ENCODE measurements around the gene TRPV3.
A peak's percentile ranks its signal among the peaks of the same experiment; 100 is the strongest.

TRPV3 gene

DNA sequence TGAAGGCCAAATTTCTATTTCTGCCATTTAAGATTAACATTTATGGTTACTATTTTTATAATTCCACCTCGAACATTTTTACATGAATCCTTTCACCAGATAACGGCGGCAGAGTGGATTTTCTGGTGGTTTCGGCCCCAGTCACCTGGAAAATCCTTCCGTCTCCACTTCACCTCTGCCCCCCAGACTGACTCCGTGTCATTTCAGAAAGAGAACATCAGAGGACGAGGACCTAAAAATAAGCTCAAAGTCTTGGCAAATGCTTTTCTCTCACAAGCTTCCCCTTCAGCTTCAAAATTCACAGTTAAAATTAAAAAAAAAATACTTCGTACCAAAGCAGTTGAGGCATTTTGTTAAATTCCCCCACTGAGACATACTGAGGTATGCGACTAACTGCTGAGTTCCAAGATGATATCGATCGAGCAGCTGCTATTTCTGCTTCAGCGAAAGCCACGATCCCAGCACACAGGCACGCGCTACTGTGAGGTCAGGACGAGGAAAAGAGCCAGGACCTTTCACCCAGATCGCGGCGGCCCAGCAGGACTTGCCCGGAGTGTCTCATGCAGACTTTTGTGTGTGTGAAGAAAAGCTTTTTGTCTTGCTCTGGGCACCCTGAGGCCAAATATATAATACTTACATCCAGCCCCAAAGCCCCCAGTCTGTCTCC lies 45.0 kb downstream of the TRPV3 start:
- peak; percentile 52 to 90 for DNase-seq (ENCODE audit: low read depth in 2 of 2)
- TF ChIP-seq, protein P1, sequence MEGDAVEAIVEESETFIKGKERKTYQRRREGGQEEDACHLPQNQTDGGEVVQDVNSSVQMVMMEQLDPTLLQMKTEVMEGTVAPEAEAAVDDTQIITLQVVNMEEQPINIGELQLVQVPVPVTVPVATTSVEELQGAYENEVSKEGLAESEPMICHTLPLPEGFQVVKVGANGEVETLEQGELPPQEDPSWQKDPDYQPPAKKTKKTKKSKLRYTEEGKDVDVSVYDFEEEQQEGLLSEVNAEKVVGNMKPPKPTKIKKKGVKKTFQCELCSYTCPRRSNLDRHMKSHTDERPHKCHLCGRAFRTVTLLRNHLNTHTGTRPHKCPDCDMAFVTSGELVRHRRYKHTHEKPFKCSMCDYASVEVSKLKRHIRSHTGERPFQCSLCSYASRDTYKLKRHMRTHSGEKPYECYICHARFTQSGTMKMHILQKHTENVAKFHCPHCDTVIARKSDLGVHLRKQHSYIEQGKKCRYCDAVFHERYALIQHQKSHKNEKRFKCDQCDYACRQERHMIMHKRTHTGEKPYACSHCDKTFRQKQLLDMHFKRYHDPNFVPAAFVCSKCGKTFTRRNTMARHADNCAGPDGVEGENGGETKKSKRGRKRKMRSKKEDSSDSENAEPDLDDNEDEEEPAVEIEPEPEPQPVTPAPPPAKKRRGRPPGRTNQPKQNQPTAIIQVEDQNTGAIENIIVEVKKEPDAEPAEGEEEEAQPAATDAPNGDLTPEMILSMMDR (IDR thresholded peaks at IDR 0.05; ENCODE audit: low read depth, low read length), result no peak
- H3K4me3 ChIP-seq (replicated peaks in 1 of 2; ENCODE audit: low read depth in 2 of 2, low read length in 2 of 2), result no peak overlapping the region

DNA sequence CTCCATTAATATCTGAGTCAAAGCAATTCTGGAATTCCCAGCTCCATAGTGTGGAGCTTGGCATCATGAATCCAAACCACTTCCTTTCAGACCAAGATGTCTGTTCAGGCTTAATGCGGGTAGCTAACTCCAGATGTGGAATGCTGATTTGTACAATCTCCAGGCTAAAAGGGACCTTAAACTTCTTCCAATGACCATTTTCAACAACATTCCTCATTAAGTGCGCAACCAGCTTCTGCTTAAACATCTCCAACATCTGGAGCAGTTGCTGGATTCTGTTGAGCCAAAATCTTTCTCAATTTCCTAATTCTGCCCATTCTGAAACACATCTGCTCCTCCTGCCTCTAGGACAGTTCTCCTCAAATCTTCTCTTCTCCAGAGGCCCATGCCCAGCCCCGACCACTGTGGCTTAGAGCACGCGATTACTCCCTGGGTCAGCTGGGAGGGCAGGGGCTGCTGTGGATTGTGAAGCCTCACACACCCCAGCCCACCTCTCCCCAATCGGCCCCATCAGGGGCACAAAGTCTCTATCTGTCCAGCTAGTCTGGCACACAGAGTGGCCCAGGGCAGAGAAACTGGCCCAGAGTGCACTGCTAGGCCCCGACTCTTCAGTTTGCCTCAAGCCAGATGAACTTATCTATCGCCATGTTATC lies 45.6 kb downstream of the TRPV3 start:
- no peak for DNase-seq (ENCODE audit: low read depth in 2 of 2)
- TF ChIP-seq, protein P1 (IDR thresholded peaks at IDR 0.05; ENCODE audit: low read depth, low read length), result no peak

DNA sequence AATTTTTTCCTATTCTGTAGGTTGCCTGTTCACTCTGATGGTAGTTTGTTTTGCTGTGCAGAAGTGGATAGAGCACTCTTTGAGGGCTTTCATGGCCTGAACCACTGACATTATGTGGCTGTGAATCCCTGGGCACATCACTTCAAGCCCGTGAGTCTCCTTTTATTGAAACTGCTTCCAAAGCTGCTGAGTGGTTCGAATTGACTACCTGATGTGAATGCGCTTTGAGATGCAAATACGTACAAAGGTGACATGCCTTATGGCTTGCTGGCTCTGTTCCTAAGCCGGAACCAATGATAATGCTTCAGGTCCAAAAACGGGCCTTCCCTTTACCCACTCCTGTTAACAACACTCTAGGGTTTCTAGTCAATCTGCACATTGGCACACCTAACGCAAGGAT lies 47.5 kb downstream of the TRPV3 start:
- no peak for DNase-seq (ENCODE audit: low read depth in 2 of 2)
- TF ChIP-seq, protein P1 (IDR thresholded peaks at IDR 0.05; ENCODE audit: low read depth, low read length), result no peak
- H3K4me3 ChIP-seq (replicated peaks in 1 of 2; ENCODE audit: low read depth in 2 of 2, low read length in 2 of 2), result no peak overlapping the region

More for the DNA sequence above, 45.6 kb downstream of the TRPV3 start:
- no peak overlapping the region for H3K4me3 ChIP-seq (replicated peaks in 1 of 2; ENCODE audit: low read depth in 2 of 2, low read length in 2 of 2)

DNA sequence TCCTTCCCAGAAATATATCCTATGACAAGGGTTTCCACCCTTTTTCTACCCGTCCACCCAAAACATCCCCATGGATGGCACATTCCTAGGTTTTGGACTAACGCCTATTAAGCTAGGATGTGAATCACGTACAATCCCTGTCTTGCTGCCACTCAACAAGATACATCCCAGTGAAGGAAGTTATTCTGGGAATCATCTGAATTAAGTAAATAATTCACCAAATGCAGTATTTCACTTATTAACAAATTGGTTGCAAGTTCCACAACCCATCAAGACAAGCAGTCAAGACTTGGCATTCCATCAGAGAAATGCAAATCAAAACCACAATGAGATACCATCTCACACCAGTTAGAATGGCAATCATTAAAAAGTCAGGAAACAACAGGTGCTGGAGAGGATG lies 49.7 kb downstream of the TRPV3 start:
- DNase-seq (ENCODE audit: low read depth in 2 of 2), result no peak
- TF ChIP-seq, protein P1 (IDR thresholded peaks at IDR 0.05; ENCODE audit: low read depth, low read length), result no peak
- H3K4me3 ChIP-seq (replicated peaks in 1 of 2; ENCODE audit: low read depth in 2 of 2, low read length in 2 of 2), result no peak overlapping the region

DNA sequence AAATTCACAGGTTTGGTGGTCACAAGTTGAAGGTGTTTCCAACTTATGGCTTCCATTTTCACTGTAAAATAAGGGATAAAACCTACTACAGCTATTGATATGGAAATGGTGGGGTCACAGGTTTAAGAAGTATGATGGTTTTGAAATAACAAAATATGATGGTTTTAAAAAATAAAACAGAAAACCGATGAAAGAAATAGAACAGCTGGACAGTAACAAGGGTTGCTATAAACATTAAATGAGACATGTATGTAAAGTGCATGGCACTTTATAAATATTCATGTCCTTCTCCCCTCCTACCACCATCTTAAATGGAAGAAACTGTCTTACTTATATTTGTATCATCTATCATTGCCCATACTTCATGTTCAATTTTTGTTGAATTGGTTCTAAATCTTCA lies 50.5 kb downstream of the TRPV3 start:
- H3K4me3 ChIP-seq (replicated peaks in 1 of 2; ENCODE audit: low read depth in 2 of 2, low read length in 2 of 2), result no peak overlapping the region
- DNase-seq (ENCODE audit: low read depth in 2 of 2), result no peak
- TF ChIP-seq, protein P1 (IDR thresholded peaks at IDR 0.05; ENCODE audit: low read depth, low read length), result no peak

DNA sequence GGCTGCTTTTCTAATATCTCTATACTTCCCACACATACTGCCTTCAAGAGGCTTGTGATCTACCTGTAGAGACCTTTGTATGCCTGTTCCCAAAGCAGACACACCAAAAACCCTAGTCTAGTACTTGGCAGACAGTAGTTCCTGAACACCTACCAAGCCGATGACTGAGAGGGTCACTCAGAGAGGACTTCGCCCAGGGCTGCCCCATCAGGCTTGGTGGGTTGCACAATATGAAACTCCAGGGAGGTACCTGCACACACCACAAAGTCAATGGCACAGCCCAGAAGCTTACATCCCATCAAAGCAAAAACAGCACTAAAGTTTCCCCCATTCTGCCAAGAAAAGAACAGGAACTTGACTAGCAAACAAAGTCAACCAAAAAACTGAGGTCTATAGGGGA lies 51.6 kb downstream of the TRPV3 start:
- no peak for DNase-seq (ENCODE audit: low read depth in 2 of 2)
- TF ChIP-seq, protein P1 (IDR thresholded peaks at IDR 0.05; ENCODE audit: low read depth, low read length), result no peak
- H3K4me3 ChIP-seq (replicated peaks in 1 of 2; ENCODE audit: low read depth in 2 of 2, low read length in 2 of 2), result no peak overlapping the region

All from cardiac fibroblast (primary cell).